HL-60 (cell line): ENCODE measurements around the gene NTN1.

Source experiments
- CTCF ChIP-seq: IDR thresholded peaks from one replicate; pipeline ENCODE4 v1.5.1; 2011; ENCODE audit warnings: low read length, control low read depth, inconsistent platforms; ENCODE audit not compliant: insufficient read depth
- GABPA ChIP-seq: IDR thresholded peaks from 2 replicates; pipeline ENCODE4 v1.6.1; 2012; ENCODE audit warnings: low read depth

- TF ChIP-seq GABPA (no peak), CTCF (no peak)
Measured at GRCh38 chr17:9237661-9238301, 216.5 kb downstream of the NTN1 start.
